Lower leg skin (tissue), 3 donors: ENCODE measurements around the gene METRNL.

Experiments used
- POLR2A ChIP-seq, 2 donors: fragments of 450-650 bp; IDR thresholded peaks; one replicate each; pipeline ENCODE4 v1.6.1; 2016 to 2017; ENCODE audit warnings: antibody characterized with exemption in 2 of 2, mild to moderate bottlenecking in 1 of 2, moderate library complexity in 1 of 2
- TF ChIP-seq, protein P1 (sequence below), 3 donors: fragments of 450-650 bp; IDR thresholded peaks; one replicate each; pipeline ENCODE4 v1.5.1; 2016; ENCODE audit warnings: antibody characterized with exemption in 3 of 3, mild to moderate bottlenecking in 3 of 3, moderate library complexity in 2 of 3

DNA sequence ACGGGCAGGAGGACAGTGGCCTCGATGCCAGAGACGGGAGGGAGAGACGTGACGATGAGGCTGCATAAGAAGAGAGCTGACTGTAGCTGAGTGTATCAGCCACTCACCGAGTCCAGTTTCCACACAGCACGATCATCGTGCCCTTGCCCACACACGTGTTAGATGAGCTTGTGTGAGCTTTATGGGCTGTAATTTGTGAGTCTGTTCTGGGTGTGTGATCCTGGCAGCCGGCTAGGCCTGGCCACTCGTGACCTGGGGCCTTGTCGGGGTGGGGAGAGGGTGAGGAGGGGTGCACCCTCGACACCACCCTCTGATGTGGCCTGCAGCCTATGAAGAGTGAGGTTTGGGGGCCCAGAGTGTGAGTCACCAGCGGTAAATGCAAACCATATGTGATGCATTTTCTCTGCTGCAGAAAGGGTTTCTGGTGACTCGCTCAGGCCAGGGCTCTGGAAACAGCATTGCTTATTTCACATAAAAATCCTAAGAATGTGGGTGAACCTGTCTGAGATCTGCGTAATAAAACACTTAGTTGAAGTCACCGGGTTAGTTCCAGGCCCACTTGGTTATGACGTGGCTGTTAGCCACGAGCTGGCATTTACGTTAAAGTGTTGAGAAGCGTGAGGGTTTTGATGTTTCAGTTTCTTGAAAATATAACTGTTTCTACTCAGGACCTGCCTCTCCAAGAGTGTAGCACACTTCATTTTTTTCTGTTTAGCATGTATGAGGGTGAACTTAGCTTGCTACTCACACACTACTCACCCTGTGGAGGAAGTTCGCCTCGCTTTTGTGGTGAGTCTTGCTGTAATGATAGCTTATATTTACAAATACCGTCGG lies 4.2 kb downstream of the METRNL start:
- TF ChIP-seq, protein P1, sequence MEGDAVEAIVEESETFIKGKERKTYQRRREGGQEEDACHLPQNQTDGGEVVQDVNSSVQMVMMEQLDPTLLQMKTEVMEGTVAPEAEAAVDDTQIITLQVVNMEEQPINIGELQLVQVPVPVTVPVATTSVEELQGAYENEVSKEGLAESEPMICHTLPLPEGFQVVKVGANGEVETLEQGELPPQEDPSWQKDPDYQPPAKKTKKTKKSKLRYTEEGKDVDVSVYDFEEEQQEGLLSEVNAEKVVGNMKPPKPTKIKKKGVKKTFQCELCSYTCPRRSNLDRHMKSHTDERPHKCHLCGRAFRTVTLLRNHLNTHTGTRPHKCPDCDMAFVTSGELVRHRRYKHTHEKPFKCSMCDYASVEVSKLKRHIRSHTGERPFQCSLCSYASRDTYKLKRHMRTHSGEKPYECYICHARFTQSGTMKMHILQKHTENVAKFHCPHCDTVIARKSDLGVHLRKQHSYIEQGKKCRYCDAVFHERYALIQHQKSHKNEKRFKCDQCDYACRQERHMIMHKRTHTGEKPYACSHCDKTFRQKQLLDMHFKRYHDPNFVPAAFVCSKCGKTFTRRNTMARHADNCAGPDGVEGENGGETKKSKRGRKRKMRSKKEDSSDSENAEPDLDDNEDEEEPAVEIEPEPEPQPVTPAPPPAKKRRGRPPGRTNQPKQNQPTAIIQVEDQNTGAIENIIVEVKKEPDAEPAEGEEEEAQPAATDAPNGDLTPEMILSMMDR (IDR thresholded peaks at IDR 0.05), result no peak
- TF ChIP-seq POLR2A (IDR thresholded peaks at IDR 0.05), result no peak
